GM12872 (cell line): ENCODE results near the gene SPNS2.

ENCODE experiments used
- TF ChIP-seq, protein P1 (sequence below): IDR thresholded peaks from 3 replicates; pipeline ENCODE4 v1.5.1; 2011; ENCODE audit warnings: low read depth, mild to moderate bottlenecking, low read length, moderate library complexity; ENCODE audit not compliant: insufficient read depth

Gene SPNS2

DNA sequence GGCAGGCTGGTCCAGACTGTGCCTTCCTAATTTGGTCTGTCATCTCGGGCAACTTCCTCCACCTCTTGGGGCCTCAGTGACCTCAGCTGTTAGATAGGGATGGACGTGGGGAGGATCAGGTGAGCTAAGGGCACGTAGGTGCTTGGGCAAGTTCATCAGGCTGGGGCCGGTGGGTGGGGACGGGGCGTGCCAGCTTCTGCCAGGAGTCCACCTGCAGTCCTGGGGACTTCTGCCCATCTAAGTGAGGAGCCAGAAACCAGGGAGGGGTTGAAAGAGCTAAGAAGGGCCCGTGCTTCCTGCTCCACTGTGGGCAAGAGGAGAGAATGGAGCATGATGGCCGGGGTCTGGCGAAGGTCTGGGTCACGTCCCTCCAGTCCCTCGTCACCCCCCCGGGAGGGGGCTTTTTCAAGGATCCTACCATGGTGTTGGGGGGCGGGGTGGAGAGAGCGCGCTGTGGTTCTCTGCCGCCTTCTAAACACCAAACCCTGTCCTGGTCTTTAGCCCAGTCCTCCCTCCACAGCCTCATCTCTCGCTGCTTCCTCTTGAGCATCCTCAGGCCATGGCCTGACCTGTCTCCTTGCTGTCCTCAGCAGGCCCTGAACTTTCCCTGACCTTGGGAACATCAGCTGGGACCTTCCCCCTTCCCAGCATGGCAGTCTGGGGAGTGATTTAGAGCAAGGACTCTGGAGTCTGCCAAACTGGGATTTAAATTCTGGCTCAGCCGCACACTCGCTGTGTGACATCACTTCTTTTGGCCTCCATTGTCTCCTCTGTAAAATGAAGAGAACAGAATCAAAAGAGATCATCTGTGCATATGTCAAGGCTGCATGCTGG, 21.6 kb downstream of the SPNS2 start:
- TF ChIP-seq, protein P1, sequence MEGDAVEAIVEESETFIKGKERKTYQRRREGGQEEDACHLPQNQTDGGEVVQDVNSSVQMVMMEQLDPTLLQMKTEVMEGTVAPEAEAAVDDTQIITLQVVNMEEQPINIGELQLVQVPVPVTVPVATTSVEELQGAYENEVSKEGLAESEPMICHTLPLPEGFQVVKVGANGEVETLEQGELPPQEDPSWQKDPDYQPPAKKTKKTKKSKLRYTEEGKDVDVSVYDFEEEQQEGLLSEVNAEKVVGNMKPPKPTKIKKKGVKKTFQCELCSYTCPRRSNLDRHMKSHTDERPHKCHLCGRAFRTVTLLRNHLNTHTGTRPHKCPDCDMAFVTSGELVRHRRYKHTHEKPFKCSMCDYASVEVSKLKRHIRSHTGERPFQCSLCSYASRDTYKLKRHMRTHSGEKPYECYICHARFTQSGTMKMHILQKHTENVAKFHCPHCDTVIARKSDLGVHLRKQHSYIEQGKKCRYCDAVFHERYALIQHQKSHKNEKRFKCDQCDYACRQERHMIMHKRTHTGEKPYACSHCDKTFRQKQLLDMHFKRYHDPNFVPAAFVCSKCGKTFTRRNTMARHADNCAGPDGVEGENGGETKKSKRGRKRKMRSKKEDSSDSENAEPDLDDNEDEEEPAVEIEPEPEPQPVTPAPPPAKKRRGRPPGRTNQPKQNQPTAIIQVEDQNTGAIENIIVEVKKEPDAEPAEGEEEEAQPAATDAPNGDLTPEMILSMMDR = no peak

DNA sequence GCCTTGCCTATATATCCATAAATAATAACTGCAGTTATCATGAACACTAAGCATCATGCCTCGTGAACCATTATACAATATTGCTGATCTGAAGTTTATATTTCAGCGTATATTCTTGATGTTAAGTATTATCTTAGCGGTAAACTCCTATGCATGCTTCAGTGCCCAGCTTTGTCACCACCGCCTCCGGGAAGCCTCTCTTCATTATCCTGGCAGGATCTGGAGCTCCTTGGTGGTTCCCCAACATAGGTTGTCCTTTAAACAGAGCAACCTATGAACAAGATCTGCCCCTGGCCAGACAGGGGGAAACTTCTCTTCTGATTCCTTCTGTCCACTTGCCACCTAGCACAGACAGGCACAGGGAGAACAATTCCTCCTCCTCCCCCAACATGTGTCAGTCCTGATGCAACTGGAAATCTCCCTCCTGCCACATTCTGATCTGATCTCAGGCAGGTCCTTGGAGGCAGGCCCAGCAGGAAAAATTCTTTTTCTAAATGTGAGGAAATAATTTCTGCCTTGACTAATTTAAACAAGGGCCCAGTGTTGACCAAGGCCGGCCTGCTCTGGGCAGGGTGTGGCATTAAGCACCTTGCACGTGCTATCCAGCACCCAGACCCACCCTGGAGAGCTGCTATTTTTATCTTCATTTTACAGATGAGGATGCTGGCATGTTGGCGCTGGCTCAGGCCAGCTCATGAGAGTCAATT, 22.4 kb downstream of the SPNS2 start:
- TF ChIP-seq, protein P1 = no peak

DNA sequence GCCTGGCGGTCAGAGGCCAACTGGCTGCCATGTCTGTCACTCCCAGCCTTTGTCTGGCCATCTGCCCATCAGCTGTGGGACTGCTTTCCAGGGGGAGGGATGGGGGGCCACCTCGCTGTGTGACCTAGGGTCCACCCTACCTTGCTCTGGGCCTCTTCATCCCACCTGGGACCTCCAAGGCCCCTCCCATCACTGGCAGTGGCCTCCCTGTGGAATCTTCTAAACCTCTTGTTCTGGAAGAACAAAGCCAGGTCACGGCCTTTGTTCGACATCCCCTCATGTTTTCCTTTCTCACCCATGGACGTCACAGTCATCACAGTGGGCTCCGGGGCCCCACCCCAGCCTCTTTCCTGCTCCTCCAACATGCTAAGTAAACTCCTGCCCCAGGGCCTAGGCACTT, 24.0 kb downstream of the SPNS2 start:
- TF ChIP-seq, protein P1 = no peak

DNA sequence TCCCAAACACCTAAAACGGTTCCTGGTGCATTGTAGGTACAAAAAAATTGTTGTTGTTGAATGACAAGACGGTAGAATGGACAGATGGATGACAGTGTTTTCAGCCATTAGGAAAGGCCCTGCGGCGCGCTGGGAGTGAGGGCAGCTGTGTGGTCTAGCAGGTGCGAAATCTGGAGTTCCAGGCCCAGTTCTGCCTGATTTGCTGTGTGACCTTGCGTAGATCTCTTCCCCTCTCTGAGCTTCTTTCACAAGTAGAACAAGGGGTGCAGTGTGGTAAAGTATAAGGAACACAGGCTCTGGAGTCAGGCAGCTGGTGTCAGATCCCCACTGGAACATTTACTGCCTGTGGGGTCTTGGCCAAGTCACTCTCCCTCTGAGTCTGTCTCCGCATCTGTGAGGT, 25.3 kb downstream of the SPNS2 start:
- TF ChIP-seq, protein P1 = no peak

DNA sequence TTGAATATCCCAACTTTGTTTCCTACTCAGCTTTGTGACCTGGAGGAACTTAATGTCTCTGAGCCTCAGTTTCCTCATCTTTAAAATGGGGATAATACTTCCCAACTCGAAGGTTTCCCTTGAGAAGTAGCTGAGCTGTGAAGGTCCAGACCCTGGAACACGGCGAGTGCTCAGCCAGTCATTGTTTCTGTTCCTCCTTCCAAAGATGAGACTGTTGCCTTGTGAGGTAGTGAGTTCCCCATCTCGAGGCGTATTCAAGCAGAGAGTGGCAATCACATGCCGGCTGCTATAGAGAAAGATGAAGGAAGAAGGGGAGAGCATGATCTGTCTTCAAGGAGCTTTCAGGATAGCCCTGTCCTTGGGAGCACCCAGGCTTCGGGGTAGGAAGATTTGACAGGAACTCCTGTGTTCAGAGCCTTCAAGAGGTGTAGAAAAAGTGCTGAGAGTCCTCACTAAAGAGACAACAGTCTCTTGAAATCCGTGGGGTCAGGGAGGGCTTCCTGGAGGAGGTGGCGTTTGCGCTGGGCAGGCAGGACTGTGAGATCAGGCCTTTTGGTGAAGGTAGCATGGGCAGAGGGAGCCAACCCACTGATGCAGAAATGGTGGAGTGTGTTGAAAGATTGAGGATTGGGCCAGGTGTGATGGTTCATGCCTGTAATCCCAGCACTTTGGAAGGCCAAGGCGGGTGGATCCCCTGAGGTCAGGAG, 27.2 kb downstream of the SPNS2 start:
- TF ChIP-seq, protein P1 = no peak

DNA sequence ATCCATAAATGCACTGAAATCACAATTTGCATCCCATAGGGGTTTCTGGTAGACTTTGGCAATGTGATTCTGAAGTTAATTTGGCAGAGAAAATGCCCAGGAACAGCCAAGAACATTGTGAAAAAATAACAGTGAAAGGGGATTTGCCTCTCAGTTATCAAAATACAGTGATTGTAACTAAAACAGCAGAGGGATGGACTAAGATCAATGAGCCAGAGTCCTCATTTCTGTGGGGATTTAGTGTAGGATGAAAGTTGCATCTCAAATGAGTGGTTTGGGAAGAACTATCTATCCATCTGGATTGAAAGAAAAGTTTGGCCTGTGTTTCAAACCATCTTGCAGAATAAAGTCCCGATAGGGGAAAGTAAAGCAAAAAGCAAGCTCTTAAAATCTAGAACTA, 28.5 kb downstream of the SPNS2 start:
- TF ChIP-seq, protein P1 = no peak

DNA sequence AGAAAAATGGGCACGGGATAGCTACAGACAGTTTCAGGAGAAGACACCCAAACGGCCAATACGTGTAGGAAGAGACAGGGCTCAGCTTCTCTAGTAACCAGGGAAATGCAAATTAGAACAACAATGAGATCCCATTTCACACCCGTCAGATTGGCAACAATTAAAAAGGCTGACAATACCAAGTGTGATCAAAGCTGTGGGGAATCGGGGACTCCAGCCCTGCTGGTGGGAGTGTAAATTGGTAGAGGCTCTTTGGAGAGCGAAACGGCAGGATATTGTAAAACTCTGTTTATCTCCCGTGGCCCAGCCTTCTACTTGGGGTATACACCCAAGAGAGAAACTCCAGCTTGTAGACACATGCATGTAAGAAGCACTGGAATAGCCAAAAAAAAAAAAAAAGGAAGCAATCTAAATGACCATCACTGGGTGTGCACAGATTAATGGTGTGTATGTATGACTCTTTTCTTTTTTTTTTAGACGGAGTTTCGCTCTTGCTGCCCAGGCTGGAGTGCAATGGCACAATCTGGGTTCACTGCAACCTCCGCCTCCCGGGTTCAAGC, 29.0 kb downstream of the SPNS2 start:
- TF ChIP-seq, protein P1 = no peak
